A673 (cell line): Measurements from ENCODE around the gene INAFM1.

ENCODE experiments used
- CTCF ChIP-seq: fragments of 300-800, 200-600 bp; sonication (generic); conservative IDR thresholded peaks from 2 replicates; pipeline ENCODE4 v1.5.1; 2017; ENCODE audit warnings: low read depth, mild to moderate bottlenecking, antibody characterized with exemption, low read length, moderate library complexity, mixed read lengths
- EZH2 ChIP-seq: fragments of 200-600 bp; sonication (generic); IDR thresholded peaks from 2 replicates; pipeline ENCODE4 v1.6.1; 2017; ENCODE audit warnings: borderline replicate concordance, low read depth, mild to moderate bottlenecking, mixed read lengths, antibody characterized with exemption, low read length; ENCODE audit not compliant: poor library complexity, severe bottlenecking

DNA sequence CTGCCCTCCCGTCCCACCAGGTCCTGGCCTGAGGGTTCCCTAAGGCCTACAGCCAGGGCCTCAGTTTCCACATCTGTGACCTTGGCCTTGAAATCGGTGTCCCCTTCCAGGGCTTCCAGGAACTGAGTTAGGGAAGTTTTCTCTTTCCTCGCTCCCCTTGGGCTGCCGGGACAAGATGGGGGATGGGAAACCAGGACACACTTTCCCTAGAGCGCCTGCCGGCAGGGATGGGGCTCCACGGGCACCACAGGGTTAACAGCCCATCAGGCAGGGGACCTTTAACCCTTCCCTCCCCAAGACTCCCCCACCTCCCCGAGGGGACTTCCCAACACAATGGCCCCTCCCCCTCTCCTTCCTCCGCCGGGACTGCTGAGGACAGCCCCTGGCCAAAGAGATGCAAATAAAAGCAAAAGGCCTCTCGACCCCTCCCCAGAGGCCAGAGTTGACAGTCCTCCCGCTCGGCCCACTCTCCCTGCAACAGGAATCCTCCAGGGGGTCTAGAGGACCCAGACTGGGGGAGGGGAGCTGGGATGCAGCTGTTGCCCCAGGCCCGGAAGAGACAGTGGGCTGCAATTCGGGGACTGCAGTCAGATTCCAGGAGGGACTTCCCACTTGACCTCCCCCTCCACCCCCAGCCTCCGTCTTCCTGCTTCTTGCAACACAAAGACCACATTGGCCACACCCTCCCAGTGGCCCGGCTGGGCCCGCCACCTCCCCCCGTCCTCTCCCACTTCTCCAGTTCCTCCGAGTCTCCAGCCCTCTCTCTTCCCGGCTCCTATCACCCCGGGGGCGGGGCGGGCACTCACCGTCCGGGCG lies 47.1 kb upstream of the INAFM1 start:
- TF ChIP-seq EZH2 (no peak), CTCF (no peak)
